ENCODE results near the gene PKDREJ. TPM values are rescaled to one million over a fixed set of nuclear protein-coding genes. Genes with fewer than 3 reads are reported as not detected.

The PKDREJ gene
- total and polyA plus RNA-seq, 2 of the 4 experiments (the other 2 are of a cell fraction) = 0.02 TPM; not detected in 1

GRCh38 chr22:46213052-46213451 is 50.1 kb downstream of the PKDREJ start:
- no peaks in the 10 kb centered on the region for H3K4me1 ChIP-seq (ENCODE audit: control insufficient read depth, insufficient read depth, low read length)
- ATAC-seq (ENCODE audit: low read depth) (no peak), DNase-seq (peak; percentile 6)
- no peak overlapping the region for H4K91ac ChIP-seq (ENCODE audit: insufficient read depth, low read depth, low read length)
- CTCF ChIA-PET = no interaction called here
- dilution Hi-C loops (cut with HindIII; ENCODE audit: low sequenced_read_pairs, unreplicated experiment) (no loop called here), in situ Hi-C loops (cut with MboI; ENCODE audit: low sequenced_read_pairs) (no loop called here), intact Hi-C loops (cut with micrococcal nuclease) (no loop called here)
- no TSS peak for BruUV-seq (replicated peaks)
- no peak overlapping the region for H2BK120ac ChIP-seq (ENCODE audit: low read depth, low read length)
- no peak overlapping the region for H3K9ac ChIP-seq (ENCODE audit: low read depth, low read length)
- H3K23ac ChIP-seq (ENCODE audit: low read depth, low read length) = no peak overlapping the region
- no peak overlapping the region for H2BK20ac ChIP-seq (ENCODE audit: low read depth, low read length)
- H2AK5ac ChIP-seq (ENCODE audit: low read depth, low read length) = no peak overlapping the region
- 100% methylated on average over 1 of the region's 4 CpGs; no CpG with 5 or more reads in 1 of the 2 experiments for WGBS, 2 experiments (ENCODE audit: extremely low coverage in 2 of 2, insufficient read length in 1 of 2)
- H3K14ac ChIP-seq (replicated peaks; ENCODE audit: low read depth, low read length) = no peak overlapping the region
- no peaks in the 10 kb centered on the region for H3K79me1 ChIP-seq (ENCODE audit: low read depth in 1 of 2, low read length in 2 of 2)
- H2AFZ ChIP-seq (replicated peaks; ENCODE audit: low read length, poor library complexity) = no peak overlapping the region
- POLR2A ChIA-PET (ENCODE audit: unreplicated experiment) = no interaction called here
- H4K20me1 ChIP-seq (ENCODE audit: insufficient read depth, low read length) = no peaks in the 10 kb centered on the region
- no peak overlapping the region for H3K18ac ChIP-seq (ENCODE audit: low read depth, low read length)
- no peak overlapping the region for H4K8ac ChIP-seq (ENCODE audit: low read depth in 2 of 2, low read length in 2 of 2)
- no peak overlapping the region for H3K4ac ChIP-seq (ENCODE audit: low read depth, low read length)
- 0 out of 2 replicates have a peak, but pooled peaks cover 6% of the 10 kb centered on the region for H3K9me1 ChIP-seq (ENCODE audit: insufficient read depth, low read length)
- peaks cover 9% of the 10 kb centered on the region for H3K9me3 ChIP-seq (ENCODE audit: control insufficient read depth, insufficient read depth, low read length)
- peaks cover 31% of the 10 kb centered on the region for H3K36me3 ChIP-seq (ENCODE audit: control insufficient read depth, insufficient read depth, low read length)
- H2BK15ac ChIP-seq (ENCODE audit: low read depth, low read length) = no peak overlapping the region
- H3K4me3 ChIP-seq (ENCODE audit: insufficient read depth, low read depth, low read length) = no peak overlapping the region
- H3K56ac ChIP-seq (ENCODE audit: extremely low read depth, insufficient read depth, low read length) = no peak overlapping the region
- H4K5ac ChIP-seq (ENCODE audit: low read depth, low read length) = no peak overlapping the region
- no peak overlapping the region for H2BK5ac ChIP-seq (ENCODE audit: low read depth, low read length, poor library complexity, severe bottlenecking)
- H3K4me2 ChIP-seq (ENCODE audit: low read depth, low read length) = no peak overlapping the region
- H3K27ac ChIP-seq (ENCODE audit: insufficient read depth, low read length) = no peak overlapping the region
- H2AK9ac ChIP-seq (replicated peaks; ENCODE audit: low read depth, low read length, poor library complexity) = no peak overlapping the region
- no peak for TF ChIP-seq SMC3 (IDR thresholded peaks at IDR 0.05; ENCODE audit: low read depth, low read length)
- no peak for TF ChIP-seq MXI1 (IDR thresholded peaks at IDR 0.05; ENCODE audit: borderline replicate concordance, low read depth, low read length)
- no peak for TF ChIP-seq CEBPB (IDR thresholded peaks at IDR 0.05; ENCODE audit: low read depth, low read length)
- no peak for TF ChIP-seq POLR2A (IDR thresholded peaks at IDR 0.05; ENCODE audit: low read depth, low read length)
- no peak for TF ChIP-seq BHLHE40 (IDR thresholded peaks at IDR 0.05; ENCODE audit: low read depth, low read length)
- TF ChIP-seq USF2 (IDR thresholded peaks at IDR 0.05; ENCODE audit: low read depth, low read length) = no peak
- no peak for TF ChIP-seq RAD21 (IDR thresholded peaks at IDR 0.05; ENCODE audit: low read length)
- no peak for TF ChIP-seq RFX5 (IDR thresholded peaks at IDR 0.05; ENCODE audit: low read depth, low read length)
- no peak for TF ChIP-seq ELK1 (IDR thresholded peaks at IDR 0.05; ENCODE audit: borderline replicate concordance, low read depth, low read length)
- TF ChIP-seq FOS (IDR thresholded peaks at IDR 0.05; ENCODE audit: low read depth, low read length) = no peak
- no peak for TF ChIP-seq RCOR1 (IDR thresholded peaks at IDR 0.05; ENCODE audit: insufficient replicate concordance, low read length)
- no peak for TF ChIP-seq MAZ (IDR thresholded peaks at IDR 0.05; ENCODE audit: borderline replicate concordance, low read depth, low read length)
- TF ChIP-seq CHD1 (IDR thresholded peaks at IDR 0.05; ENCODE audit: low read depth, low read length) = no peak
- no peak for TF ChIP-seq NFE2L2 (IDR thresholded peaks at IDR 0.05; ENCODE audit: low read depth, low read length)
- no peak for TF ChIP-seq MAFK (IDR thresholded peaks at IDR 0.05; ENCODE audit: low read depth, low read length)
- no peak for TF ChIP-seq CTCF (conservative IDR thresholded peaks at IDR 0.05; ENCODE audit: low read depth, low read length)
- H3K27me3 ChIP-seq (ENCODE audit: control insufficient read depth, insufficient read depth, low read length) = no peaks in the 10 kb centered on the region
